Smooth muscle cell of trachea (primary cell): ENCODE measurements around the gene CHRNE. TPM values are rescaled to one million over a fixed set of nuclear protein-coding genes. Genes with fewer than 3 reads are reported as not detected.

ENCODE experiments used
- total RNA-seq: library from RNA; depleted of rRNA; stranded (reverse); fragments of >200 nt; gene quantifications from 2 replicates; pipeline ENCODE4 v1.2.1, GENCODE V29; 2014

The CHRNE gene
- 0.87 and 1.2 TPM in 2 replicates for total RNA-seq

GRCh38 chr17:4903051-4903818 is at the start of gene CHRNE:
TSS of gene CHRNE (minus strand) at chr17:4903098. CDS start at chr17:4903063, 35 bp downstream.

GRCh38 chr17:4950746-4951204 is 47.9 kb upstream of the CHRNE start, which contains the start of gene ENO3:
TSS of gene ENO3 (plus strand) at chr17:4951119. CDS start at chr17:4951830, 711 bp downstream.

GRCh38 chr17:4948166-4948930 is 45.5 kb upstream of the CHRNE start, which contains the start of gene PFN1:
TSS of gene PFN1 (minus strand) at chr17:4948530. CDS start at chr17:4948394, 136 bp downstream.

GRCh38 chr17:4939796-4940554 is 37.1 kb upstream of the CHRNE start, which contains the start of the genes RNF167 and SLC25A11:
TSS of gene RNF167 (plus strand) at chr17:4940268. CDS start at chr17:4940910, 642 bp downstream.
TSS of gene SLC25A11 (minus strand) at chr17:4940046. CDS start at chr17:4939910, 136 bp downstream.

GRCh38 chr17:4931963-4932362 is 29.1 kb upstream of the CHRNE start, which contains the start of gene GP1BA:
TSS of gene GP1BA (plus strand) at chr17:4932277. CDS start at chr17:4932605, 328 bp downstream.

GRCh38 chr17:4899341-4900230 is 3.3 kb downstream of the CHRNE start, which contains the start of gene C17orf107:
TSS of gene C17orf107 (plus strand) at chr17:4899536. CDS start at chr17:4899763, 227 bp downstream.

Other genes with a start within 250 kb of the CHRNE start
- 31.1 and 36.1 TPM in 2 replicates for gene PELP1, start 199.0 kb downstream of the CHRNE start, total RNA-seq
- 3.8 and 4.6 TPM in 2 replicates for gene ARRB2, start 192.5 kb downstream of the CHRNE start, total RNA-seq
- gene MED11, start 171.7 kb downstream of the CHRNE start, total RNA-seq = 14.0 and 15.9 TPM in 2 replicates
- 0.15 and 0.33 TPM in 2 replicates for gene ZMYND15, start 163.3 kb downstream of the CHRNE start, total RNA-seq
- 2.0 TPM in 1 of 2 replicates, not detected in the other for gene CXCL16, start 163.2 kb downstream of the CHRNE start, total RNA-seq
- gene TM4SF5, start 131.2 kb downstream of the CHRNE start, total RNA-seq = not detected in 2 replicates
- gene VMO1, start 116.7 kb downstream of the CHRNE start, total RNA-seq = 0.83 and 1.0 TPM in 2 replicates
- gene GLTPD2, start 114.1 kb downstream of the CHRNE start, total RNA-seq = not detected in 2 replicates
- gene PSMB6, start 106.9 kb downstream of the CHRNE start, total RNA-seq = 97.4 and 218 TPM in 2 replicates
- 29.8 and 30.1 TPM in 2 replicates for gene PLD2, start 95.9 kb downstream of the CHRNE start, total RNA-seq
- gene MINK1, start 69.8 kb downstream of the CHRNE start, total RNA-seq = 39.4 and 40.6 TPM in 2 replicates
- 1.9 and 5.0 TPM in 2 replicates for gene C17orf107, start 3.6 kb downstream of the CHRNE start, total RNA-seq
- not detected in 2 replicates for gene GP1BA, start 29.2 kb upstream of the CHRNE start, total RNA-seq
- 49.3 and 52.8 TPM in 2 replicates for gene SLC25A11, start 36.9 kb upstream of the CHRNE start, total RNA-seq
- gene RNF167, start 37.2 kb upstream of the CHRNE start, total RNA-seq = 24.0 and 30.8 TPM in 2 replicates
- gene PFN1, start 45.4 kb upstream of the CHRNE start, total RNA-seq = 605 and 662 TPM in 2 replicates
- 2.3 and 3.6 TPM in 2 replicates for gene ENO3, start 48.0 kb upstream of the CHRNE start, total RNA-seq
- 43.2 and 56.1 TPM in 2 replicates for gene SPAG7, start 64.7 kb upstream of the CHRNE start, total RNA-seq
- gene CAMTA2, start 84.6 kb upstream of the CHRNE start, total RNA-seq = 16.7 and 20.3 TPM in 2 replicates
- gene INCA1, start 94.4 kb upstream of the CHRNE start, total RNA-seq = 0.66 TPM in 1 of 2 replicates, not detected in the other
- 65.3 and 110 TPM in 2 replicates for gene KIF1C, start 94.9 kb upstream of the CHRNE start, total RNA-seq
- gene SLC52A1, start 132.3 kb upstream of the CHRNE start, total RNA-seq = under 0.01 TPM in 1 of 2 replicates, not detected in the other
- gene ZFP3, start 175.4 kb upstream of the CHRNE start, total RNA-seq = 1.5 and 1.9 TPM in 2 replicates
- gene ZNF232, start 208.8 kb upstream of the CHRNE start, total RNA-seq = 6.8 and 7.8 TPM in 2 replicates
- gene USP6, start 212.9 kb upstream of the CHRNE start, total RNA-seq = under 0.01 TPM in 1 of 2 replicates, not detected in the other